Breast epithelium (tissue), 3 donors: ENCODE data around the gene CUL5.
"Not testable (repeated sequence)": the region's sequence is repeated elsewhere in the genome, so short reads cannot be mapped to it uniquely, and the experiment has no call there.

Source experiments
- POLR2A ChIP-seq: fragments of 450-650 bp; IDR thresholded peaks from one replicate; pipeline ENCODE4 v1.6.1; 2016; ENCODE audit warnings: antibody characterized with exemption, mild to moderate bottlenecking, moderate library complexity
- POLR2AphosphoS5 ChIP-seq, 3 donors: sonication (generic); formaldehyde crosslinking; IDR thresholded peaks; one replicate each; pipeline ENCODE4 v1.6.1; 2017; ENCODE audit warnings: antibody characterized with exemption in 3 of 3
- TF ChIP-seq, protein P1 (sequence below), 3 donors: fragments of 450-650 bp; IDR thresholded peaks; one replicate each; pipeline ENCODE4 v1.5.1; 2016 to 2017; ENCODE audit warnings: antibody characterized with exemption in 3 of 3, mild to moderate bottlenecking in 3 of 3, moderate library complexity in 3 of 3

GRCh38 chr11:108132993-108133538 is 124.4 kb downstream of the CUL5 start:
- TF ChIP-seq, protein P1, sequence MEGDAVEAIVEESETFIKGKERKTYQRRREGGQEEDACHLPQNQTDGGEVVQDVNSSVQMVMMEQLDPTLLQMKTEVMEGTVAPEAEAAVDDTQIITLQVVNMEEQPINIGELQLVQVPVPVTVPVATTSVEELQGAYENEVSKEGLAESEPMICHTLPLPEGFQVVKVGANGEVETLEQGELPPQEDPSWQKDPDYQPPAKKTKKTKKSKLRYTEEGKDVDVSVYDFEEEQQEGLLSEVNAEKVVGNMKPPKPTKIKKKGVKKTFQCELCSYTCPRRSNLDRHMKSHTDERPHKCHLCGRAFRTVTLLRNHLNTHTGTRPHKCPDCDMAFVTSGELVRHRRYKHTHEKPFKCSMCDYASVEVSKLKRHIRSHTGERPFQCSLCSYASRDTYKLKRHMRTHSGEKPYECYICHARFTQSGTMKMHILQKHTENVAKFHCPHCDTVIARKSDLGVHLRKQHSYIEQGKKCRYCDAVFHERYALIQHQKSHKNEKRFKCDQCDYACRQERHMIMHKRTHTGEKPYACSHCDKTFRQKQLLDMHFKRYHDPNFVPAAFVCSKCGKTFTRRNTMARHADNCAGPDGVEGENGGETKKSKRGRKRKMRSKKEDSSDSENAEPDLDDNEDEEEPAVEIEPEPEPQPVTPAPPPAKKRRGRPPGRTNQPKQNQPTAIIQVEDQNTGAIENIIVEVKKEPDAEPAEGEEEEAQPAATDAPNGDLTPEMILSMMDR (IDR thresholded peaks at IDR 0.05) = not testable (repeated sequence)
- TF ChIP-seq POLR2AphosphoS5 (IDR thresholded peaks at IDR 0.05); POLR2A: not testable (repeated sequence)
